Skin of body (tissue), 2 donors: ENCODE measurements around the gene MICOS13. TPM values are rescaled to one million over a fixed set of nuclear protein-coding genes. Genes with fewer than 3 reads are reported as not detected.

Experiments
- DNase-seq: peaks from one replicate; lab custom pipeline; 2025; lab: John Stamatoyannopoulos, UW
- total RNA-seq: library from RNA; depleted of rRNA; stranded (reverse); fragments of >200 nt; gene quantifications from one replicate; pipeline ENCODE4 v1.2.3, GENCODE V29; 2014

MICOS13 gene
- total RNA-seq, 1 donor from 2014 or later: 25.2 TPM

- no peak for DNase-seq
Observed at GRCh38 chr19:5667751-5668271, 12.5 kb downstream of the MICOS13 start.

- DNase-seq: no peak
Observed at GRCh38 chr19:5666921-5667610, 13.2 kb downstream of the MICOS13 start.

- DNase-seq: no peak
Observed at GRCh38 chr19:5665781-5666513, 14.4 kb downstream of the MICOS13 start.

- DNase-seq: no peak
Observed at GRCh38 chr19:5664515-5664914, 15.8 kb downstream of the MICOS13 start.

- DNase-seq: no peak
Observed at GRCh38 chr19:5663904-5664303, 16.4 kb downstream of the MICOS13 start.

GRCh38 chr19:5661483-5661882 lies 18.8 kb downstream of the MICOS13 start:
- no peak for DNase-seq

- no peak for DNase-seq
Observed at GRCh38 chr19:5655412-5655811, 24.9 kb downstream of the MICOS13 start.

- no peak for DNase-seq
Observed at GRCh38 chr19:5654931-5655330, 25.4 kb downstream of the MICOS13 start.

GRCh38 chr19:5652261-5652660 lies 28.1 kb downstream of the MICOS13 start:
- no peak for DNase-seq

GRCh38 chr19:5651361-5651760 lies 29.0 kb downstream of the MICOS13 start:
- no peak for DNase-seq

GRCh38 chr19:5648464-5648863 lies 31.9 kb downstream of the MICOS13 start:
- no peak for DNase-seq

- DNase-seq: no peak
Observed at GRCh38 chr19:5646703-5647102, 33.6 kb downstream of the MICOS13 start.

GRCh38 chr19:5645409-5645808 lies 34.9 kb downstream of the MICOS13 start:
- DNase-seq: no peak

- DNase-seq: no peak
Observed at GRCh38 chr19:5644037-5644436, 36.3 kb downstream of the MICOS13 start.

GRCh38 chr19:5643060-5643459 lies 37.3 kb downstream of the MICOS13 start:
- DNase-seq: no peak

GRCh38 chr19:5642204-5642603 lies 38.1 kb downstream of the MICOS13 start:
- no peak for DNase-seq

- DNase-seq: no peak
Observed at GRCh38 chr19:5641171-5641570, 39.1 kb downstream of the MICOS13 start.

- DNase-seq: no peak
Observed at GRCh38 chr19:5637971-5638370, 42.3 kb downstream of the MICOS13 start.

- DNase-seq: no peak
Observed at GRCh38 chr19:5635427-5635826, 44.9 kb downstream of the MICOS13 start.

GRCh38 chr19:5632657-5633056 lies 47.7 kb downstream of the MICOS13 start:
- DNase-seq: no peak

GRCh38 chr19:5632241-5632612 lies 48.1 kb downstream of the MICOS13 start:
- DNase-seq: no peak

GRCh38 chr19:5631567-5632240 lies 48.6 kb downstream of the MICOS13 start:
- no peak for DNase-seq
